PFSK-1 (cell line): Measurements from ENCODE around the gene ZNF14.
A peak's percentile ranks its signal among the peaks of the same experiment; 100 is the strongest.

ENCODE experiments used
- POLR2AphosphoS5 ChIP-seq: IDR thresholded peaks from 2 replicates; pipeline ENCODE4 v1.6.1; 2012; ENCODE audit warnings: low read depth, mild to moderate bottlenecking, control low read depth, low read length, moderate library complexity
- TAF1 ChIP-seq: IDR thresholded peaks from 2 replicates; pipeline ENCODE4 v1.6.1; 2012; ENCODE audit warnings: low read length, control low read depth, borderline replicate concordance; ENCODE audit not compliant: insufficient read depth

DNA sequence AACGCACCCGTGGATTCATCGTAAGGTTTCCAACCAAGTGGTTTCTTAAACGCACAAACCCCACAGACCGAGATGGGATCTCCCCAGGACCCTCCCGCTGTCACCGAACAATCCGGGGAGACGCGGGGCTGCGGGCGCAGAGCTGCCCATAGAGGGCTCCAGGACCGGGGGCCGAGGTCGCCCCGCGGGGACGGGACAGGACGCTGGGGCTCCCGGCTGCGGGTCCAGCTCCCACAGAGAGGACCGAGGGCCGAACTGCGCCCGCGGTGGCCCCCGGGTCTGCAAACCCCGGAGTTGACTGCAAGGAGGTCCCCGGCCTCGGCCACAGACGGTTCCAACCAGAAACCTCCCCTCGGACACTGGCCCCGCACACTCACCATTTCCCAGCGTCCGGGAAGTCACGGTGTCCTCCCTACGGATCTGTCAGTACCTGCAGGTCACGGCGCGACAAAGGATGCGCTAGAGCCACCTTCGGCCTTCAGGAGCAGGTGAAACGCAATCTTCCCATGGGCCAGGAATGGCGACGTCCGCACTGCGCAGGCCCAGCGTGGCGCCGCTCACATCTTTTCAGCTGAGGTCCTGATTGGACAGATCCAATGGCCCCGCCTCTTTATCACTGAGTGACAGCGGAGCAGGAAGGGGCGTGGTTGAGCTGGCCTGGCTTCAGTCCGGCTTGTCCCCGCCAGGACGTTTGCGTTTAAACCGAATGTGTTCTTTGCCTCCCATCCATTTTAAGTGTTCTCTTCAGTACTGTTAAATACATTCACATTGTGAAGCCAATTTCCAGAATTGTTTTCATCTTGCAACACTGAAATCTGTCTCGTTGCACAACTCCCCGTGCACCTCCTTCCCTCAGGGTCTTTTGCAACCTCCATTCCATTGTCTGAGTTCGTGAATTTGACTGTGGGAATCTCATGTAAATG, at the start of gene ZNF14:
- peak; percentile 89 for TF ChIP-seq POLR2AphosphoS5
- TF ChIP-seq TAF1: no peak
